SHP77 treated with DMSO at 0.1 percent for 48 hours (cell line): ENCODE measurements around the gene ZMIZ2.
"Not testable (repeated sequence)": the region's sequence is repeated elsewhere in the genome, so short reads cannot be mapped to it uniquely, and the experiment has no call there.

ENCODE experiments used
- DNase-seq: peaks from one replicate; lab custom pipeline; 2025; lab: John Stamatoyannopoulos, UW

ZMIZ2 gene

DNA sequence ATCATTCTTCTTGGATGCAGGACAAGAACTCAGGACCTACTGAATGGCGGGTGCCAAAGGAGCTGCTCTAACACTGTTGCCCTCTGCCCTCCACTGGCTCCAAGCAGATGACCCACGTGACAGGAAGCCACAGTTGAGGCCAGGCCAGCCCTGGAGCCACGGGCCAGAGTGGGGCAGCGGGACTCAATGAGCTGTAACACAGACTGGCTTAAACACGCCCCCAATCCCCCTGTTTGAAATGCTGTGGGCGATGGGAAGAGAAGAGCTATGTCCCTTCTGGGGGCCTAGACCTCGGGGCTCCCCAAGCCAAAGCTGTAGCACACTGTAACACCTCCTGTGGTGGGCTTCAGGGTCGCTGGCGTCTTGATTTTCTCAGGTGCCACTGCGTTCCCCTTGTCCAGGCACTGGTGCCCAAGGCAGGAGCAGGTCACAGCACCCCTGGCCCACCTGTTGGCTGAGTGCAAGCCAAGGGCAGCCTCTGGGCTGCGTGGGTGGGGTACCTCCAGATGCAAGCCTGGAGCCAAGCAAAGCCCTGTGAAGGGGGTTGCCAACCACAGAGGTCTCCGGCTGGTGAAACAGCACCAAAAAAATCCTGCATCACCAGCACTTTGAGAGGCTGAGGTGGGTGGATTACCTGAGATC lies 18.6 kb upstream of the ZMIZ2 start:
- no peak for DNase-seq

GRCh38 chr7:44732971-44733370 lies 15.7 kb upstream of the ZMIZ2 start:
- DNase-seq: not testable (repeated sequence)

- DNase-seq: no peak
These were observed 14.8 kb upstream of the ZMIZ2 start for GRCh38 chr7:44733708-44734481.

DNA sequence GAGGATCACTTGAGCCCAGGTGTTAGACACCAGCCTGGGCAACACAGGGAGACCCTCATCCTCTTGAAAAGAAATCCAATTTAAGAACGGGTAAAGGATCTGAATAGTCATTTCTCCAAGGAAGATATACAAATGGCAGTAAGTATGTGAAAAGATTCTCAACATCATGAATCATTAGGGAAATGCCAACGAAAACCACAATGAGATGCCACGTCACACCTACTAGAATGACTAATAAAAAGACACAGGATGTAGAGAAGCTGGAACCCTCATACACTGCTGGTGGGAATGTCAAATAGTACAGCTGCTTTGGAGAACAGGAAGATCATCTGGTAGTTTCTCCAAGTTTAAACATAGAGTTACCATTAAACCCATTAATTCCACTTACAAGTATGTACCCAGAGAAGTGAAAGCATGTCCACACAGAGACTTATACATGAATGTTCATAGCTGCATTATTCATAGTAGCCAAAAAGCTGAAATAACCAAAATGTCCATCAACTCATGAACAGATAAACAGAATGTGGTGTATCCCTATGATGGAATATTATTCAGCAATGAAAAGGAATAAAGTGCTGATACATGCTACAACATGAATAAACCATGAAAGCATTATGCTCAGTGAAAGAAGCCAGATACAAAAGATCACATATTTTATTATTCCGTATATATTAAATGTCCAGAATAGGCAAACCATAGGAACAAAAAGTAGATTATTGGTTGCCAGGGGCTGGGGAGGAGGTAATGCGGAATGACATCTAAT lies 13.1 kb upstream of the ZMIZ2 start:
- no peak for DNase-seq

- DNase-seq: no peak
These were observed 11.8 kb upstream of the ZMIZ2 start for GRCh38 chr7:44736896-44737295.

GRCh38 chr7:44738051-44738723 lies 10.5 kb upstream of the ZMIZ2 start:
- DNase-seq: no peak

DNA sequence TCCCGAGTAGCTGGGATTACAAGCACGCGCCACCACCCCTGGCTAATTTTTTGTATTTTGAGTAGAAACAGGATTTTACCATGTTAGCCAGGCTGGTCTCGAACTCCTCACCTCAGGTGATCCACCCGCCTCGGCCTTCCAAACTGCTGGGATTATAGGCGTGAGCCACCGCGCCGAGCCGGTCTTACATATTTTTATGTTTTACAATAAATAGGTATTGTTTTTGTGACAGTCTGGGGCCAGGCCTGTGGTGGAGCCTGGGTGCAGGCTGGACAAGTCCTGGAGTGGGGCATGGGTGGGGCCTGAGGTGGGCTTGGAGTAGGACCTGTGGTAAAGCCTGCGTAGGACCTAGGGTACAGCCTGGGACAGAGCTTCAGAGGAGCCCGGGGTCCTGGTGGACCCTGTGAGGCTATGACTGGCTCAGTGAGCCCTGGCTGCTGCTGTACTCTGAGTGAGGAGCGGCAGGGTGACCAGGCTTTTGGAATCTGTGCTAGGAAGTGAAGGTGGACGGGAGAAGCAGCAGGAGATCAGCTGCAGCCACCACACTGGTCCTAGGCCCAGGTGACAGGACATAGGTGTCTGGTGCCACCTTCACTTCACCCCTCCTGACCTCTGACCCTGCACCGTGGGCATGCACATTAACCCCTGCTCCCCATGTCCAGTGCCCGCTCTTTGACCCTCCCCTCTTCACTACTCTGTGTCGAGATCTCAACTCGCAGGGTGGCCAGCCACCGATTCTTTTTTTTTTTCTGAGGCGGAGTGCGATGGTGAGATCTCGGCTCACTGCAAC lies 9.6 kb upstream of the ZMIZ2 start:
- DNase-seq: no peak

GRCh38 chr7:44740055-44740454 lies 8.6 kb upstream of the ZMIZ2 start:
- DNase-seq: no peak

DNA sequence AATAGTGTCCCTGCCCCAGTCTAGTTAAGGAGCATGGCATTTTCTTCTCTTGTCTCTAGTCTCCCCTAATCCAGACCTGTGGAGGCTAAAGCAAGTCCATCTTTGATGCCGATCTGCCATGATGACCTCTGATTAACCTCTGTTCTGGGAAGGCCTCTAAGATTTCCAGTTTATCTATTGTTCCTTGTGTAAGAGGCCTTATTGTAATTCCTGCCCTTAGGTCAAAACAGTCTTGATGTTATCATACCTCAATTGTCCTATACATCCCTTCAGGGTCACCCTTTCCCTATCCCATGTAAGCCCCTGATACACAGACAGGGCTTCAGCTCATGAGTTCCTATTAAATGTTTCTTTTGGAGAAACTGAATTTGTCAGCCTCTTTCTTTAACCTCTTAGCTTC lies 4.9 kb upstream of the ZMIZ2 start:
- no peak for DNase-seq

- DNase-seq: no peak
These were observed 493 bp downstream of the ZMIZ2 start for GRCh38 chr7:44748948-44749731.

DNA sequence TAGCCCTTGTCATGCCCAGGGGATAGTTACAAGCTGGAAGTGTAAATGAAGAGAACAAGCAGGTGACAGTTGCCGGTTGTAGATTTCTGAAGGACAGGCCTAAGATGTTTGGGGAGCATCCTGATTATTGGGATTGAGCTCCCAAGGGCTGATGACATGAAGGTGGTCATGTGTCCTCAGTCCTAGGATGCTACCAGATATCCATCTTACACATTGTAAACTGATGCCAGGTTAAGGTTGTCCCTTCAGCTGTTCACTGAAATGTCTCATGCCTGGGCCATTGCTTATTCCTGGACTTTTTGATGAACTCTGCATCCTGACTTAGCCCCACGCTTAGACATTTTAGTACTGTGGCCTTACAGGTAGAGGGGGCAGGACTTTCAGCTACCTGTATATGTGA lies 1.3 kb downstream of the ZMIZ2 start:
- no peak for DNase-seq

DNA sequence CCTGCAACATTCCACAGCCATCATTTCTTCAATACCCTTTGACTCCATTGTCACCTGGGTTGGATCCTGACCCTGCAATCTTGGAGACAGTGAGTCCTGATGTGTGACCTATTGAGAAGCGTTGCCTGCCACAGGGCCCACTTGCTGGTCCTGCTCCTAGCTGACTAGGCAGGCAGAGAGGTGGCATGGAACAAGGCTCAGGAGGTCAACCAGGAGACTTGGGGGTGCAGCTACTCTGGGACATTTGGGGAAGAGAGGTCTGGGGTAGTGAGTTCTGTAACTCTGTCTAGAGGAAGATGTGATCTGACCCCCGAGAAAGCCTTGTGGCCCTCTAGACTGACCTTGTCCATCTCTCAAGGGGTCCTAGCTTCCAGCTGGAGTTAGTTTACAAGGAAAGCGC lies 1.8 kb downstream of the ZMIZ2 start:
- no peak for DNase-seq

DNA sequence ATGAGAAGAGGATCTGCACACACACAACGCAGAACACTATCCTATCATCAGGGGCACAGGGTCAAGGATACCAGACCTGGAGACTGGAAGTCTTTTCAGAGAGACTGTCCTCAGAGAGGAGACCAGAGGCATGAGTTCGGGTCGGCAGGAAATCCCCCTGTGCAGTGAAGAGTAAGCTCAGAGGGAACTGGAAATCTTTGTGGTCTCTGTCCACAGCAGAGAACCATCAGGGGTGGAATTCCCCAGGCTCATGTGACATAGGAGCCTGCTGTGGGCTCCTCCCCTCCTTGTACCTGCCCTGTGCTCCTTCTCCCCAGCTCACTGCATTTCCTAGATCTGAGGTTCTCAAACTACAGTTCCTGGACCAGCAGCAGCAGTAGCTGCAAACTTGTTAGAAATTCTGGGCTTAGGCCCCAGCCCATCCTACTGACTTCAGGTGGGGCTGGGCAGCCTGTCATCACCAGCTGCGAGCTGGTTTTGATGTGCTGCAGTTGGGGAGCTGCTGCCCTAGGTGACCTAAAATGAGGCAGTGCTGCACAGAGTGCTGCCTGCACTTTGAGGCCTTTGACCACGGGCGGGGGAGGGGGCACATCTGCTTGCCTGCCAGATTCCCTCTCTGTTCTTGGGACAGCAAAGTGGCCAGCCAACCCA lies 2.4 kb downstream of the ZMIZ2 start:
- no peak for DNase-seq

- DNase-seq: no peak
These were observed 4.2 kb downstream of the ZMIZ2 start for GRCh38 chr7:44752822-44753221.

- DNase-seq: no peak
These were observed 6.4 kb downstream of the ZMIZ2 start for GRCh38 chr7:44754802-44755697.

- no peak for DNase-seq
These were observed 7.3 kb downstream of the ZMIZ2 start for GRCh38 chr7:44755698-44756627.

DNA sequence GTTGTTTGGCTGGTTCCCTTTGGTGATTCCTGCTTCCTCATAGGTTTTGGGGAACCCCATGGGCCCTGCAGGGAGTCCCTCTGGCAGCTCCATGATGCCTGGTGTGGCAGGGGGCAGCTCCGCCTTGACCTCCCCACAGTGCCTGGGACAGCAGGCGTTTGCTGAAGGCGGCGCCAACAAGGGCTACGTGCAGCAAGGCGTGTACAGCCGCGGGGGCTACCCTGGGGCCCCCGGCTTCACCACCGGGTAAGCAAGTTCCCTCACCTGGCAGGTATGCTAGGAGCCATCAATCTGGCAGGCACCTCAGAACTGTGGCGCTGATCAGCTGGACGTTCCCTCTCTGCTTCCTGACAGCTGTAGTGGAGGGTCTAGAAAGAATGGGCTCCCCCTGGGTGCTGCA lies 8.3 kb downstream of the ZMIZ2 start:
- DNase-seq: no peak

DNA sequence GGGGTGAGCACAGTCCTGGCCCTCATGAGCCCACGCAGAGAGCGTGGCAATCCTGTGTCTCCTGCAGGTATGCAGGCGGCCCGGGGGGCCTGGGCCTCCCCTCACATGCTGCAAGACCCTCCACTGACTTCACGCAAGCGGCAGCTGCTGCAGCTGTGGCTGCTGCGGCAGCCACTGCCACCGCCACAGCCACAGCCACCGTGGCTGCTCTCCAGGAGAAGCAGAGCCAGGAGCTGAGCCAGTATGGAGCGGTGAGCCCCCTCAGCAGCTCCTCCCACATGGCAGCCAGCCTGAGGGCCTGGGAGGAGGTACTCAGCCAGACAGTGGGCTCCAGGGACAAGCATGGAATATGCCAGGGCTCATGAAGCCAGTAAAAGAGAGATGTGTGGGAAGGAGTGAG lies 8.7 kb downstream of the ZMIZ2 start:
- DNase-seq: no peak
